Measurements from ENCODE around the gene SLC44A2.

DNA sequence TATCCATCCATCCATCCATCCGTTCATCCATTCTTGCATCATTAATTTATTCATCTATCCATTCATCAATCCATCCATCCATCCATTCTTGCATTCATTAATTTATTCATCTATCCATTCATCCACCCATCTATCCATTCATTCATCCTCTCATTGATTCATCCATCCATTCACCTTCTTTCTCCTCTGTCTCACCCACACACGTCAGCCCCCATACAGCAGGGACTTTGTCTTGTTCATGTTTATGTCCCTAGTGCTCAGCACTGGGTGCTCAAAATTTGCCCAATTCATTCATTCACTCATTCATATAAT lies 37.6 kb upstream of the SLC44A2 start:
- TF ChIP-seq, protein P1, sequence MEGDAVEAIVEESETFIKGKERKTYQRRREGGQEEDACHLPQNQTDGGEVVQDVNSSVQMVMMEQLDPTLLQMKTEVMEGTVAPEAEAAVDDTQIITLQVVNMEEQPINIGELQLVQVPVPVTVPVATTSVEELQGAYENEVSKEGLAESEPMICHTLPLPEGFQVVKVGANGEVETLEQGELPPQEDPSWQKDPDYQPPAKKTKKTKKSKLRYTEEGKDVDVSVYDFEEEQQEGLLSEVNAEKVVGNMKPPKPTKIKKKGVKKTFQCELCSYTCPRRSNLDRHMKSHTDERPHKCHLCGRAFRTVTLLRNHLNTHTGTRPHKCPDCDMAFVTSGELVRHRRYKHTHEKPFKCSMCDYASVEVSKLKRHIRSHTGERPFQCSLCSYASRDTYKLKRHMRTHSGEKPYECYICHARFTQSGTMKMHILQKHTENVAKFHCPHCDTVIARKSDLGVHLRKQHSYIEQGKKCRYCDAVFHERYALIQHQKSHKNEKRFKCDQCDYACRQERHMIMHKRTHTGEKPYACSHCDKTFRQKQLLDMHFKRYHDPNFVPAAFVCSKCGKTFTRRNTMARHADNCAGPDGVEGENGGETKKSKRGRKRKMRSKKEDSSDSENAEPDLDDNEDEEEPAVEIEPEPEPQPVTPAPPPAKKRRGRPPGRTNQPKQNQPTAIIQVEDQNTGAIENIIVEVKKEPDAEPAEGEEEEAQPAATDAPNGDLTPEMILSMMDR (IDR thresholded peaks at IDR 0.05), result no peak
- TF ChIP-seq POLR2A (IDR thresholded peaks at IDR 0.05), result no peak
